ENCODE data around the gene F10.
"Not testable (repeated sequence)": the region's sequence is repeated elsewhere in the genome, so short reads cannot be mapped to it uniquely, and the experiment has no call there.

Gene F10

DNA sequence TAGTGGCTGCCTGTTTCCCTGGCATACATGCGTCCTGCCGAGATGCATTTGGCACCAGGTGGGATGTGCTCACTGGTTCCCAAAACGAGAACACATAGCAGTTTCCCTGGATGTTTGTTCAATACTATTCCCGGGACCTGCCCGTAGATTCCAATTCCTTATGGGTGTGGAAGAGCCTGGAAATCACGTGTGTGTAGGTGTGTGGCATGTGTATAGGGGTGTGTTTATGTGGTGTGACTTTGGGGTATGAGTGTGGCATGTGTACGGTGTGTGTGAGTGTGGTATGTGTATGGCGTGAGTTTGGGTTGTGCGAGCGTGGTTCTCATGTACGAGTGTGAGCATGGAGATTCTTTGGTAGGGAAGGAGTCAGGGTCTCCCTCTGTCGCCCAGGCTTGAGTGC is 19.9 kb upstream of the F10 start:
- FAIRE-seq, result no peak

- FAIRE-seq, result no peak
Observed at GRCh38 chr13:113103646-113104045, 19.0 kb upstream of the F10 start.

- FAIRE-seq, result no peak
Observed at GRCh38 chr13:113105032-113105920, 17.3 kb upstream of the F10 start, which contains the start of gene F7. Gene F7, plus strand, starts transcription at chr13:113105791. Its CDS starts 51 bp downstream, at chr13:113105842.

GRCh38 chr13:113105921-113106452 is 16.6 kb upstream of the F10 start:
- FAIRE-seq, result no peak

GRCh38 chr13:113106711-113107351 is 15.8 kb upstream of the F10 start:
- no peak for FAIRE-seq

DNA sequence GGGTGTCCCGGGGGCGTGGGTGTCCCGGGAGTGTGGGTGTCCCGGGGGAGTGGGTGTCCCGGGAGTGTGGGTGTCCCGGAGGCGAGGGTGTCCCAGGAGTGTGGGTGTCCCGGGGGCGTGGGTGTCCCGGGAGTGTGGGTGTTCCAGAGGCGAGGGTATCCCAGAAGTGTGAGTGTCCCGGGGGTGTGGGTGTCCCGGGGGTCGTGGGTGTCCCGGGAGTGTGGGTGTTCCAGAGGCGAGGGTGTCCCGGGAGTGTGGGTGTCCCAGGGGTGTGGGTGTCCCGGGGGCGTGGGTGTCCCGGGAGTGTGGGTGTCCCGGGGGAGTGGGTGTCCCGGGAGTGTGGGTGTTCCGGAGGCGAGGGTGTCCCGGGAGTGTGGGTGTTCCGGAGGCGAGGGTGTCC is 14.1 kb upstream of the F10 start:
- not testable (repeated sequence) for FAIRE-seq

DNA sequence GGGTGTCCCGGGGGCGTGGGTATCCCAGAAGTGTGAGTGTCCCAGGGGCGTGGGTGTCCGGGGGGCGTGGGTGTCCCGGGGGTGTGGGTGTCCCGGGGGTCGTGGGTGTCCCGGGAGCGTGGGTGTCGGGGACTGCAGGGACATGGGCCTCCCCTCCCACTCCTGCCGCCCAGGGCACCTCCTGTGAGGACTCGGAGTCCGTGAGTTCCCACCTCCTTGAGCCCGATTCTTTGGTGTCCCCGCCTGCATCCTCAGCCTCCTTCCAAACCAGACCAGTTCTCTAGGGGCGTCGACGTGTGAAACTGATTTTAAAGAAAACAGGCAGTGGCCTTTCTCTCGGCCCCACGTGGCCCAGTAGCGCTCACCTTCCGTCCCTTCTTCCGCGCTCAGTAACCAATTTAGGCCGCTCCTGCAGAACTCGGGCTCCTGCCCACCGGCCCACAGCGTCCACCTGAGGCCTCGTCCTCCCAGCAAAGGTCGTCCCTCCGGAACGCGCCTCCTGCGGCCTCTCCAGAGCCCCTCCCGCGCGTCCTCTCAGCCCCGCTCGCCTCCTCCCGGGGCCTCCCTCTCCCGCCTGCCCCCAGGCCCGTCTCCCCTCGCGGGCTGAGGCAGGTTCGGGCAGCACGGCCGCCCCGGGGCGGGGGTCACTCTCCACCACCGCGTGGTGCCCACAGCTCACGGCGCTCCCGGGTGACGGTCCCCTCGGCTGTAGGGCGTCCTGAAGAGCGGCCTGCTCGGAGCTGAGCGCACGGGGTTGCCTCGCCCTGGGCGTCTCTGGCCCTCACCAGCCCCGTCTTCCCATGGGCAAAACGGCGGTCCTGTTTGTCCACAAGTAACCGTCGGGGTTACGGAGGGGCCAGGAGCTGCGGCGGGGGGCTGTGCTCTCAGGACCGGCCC is 13.2 kb upstream of the F10 start:
- no peak for FAIRE-seq

GRCh38 chr13:113110048-113110851 is 12.3 kb upstream of the F10 start:
- no peak for FAIRE-seq

GRCh38 chr13:113110852-113111315 is 11.7 kb upstream of the F10 start:
- no peak for FAIRE-seq

DNA sequence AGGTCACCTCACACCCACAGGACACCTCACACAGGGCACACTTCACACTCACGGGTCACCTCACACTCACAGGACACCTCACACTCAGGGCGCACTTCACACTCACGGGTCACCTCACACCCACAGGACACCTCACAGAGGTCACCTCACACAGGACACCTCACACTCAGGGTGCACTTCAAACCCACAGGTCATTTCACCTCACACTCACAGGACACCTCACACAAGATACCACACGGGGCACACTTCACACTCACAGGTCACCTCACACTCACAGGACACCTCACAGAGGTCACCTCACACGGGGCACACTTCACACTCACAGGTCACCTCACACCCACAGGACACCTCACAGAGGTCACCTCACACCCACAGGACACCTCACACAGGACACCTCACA is 10.8 kb upstream of the F10 start:
- FAIRE-seq, result not testable (repeated sequence)

GRCh38 chr13:113112475-113112874 is 10.1 kb upstream of the F10 start:
- not testable (repeated sequence) for FAIRE-seq

DNA sequence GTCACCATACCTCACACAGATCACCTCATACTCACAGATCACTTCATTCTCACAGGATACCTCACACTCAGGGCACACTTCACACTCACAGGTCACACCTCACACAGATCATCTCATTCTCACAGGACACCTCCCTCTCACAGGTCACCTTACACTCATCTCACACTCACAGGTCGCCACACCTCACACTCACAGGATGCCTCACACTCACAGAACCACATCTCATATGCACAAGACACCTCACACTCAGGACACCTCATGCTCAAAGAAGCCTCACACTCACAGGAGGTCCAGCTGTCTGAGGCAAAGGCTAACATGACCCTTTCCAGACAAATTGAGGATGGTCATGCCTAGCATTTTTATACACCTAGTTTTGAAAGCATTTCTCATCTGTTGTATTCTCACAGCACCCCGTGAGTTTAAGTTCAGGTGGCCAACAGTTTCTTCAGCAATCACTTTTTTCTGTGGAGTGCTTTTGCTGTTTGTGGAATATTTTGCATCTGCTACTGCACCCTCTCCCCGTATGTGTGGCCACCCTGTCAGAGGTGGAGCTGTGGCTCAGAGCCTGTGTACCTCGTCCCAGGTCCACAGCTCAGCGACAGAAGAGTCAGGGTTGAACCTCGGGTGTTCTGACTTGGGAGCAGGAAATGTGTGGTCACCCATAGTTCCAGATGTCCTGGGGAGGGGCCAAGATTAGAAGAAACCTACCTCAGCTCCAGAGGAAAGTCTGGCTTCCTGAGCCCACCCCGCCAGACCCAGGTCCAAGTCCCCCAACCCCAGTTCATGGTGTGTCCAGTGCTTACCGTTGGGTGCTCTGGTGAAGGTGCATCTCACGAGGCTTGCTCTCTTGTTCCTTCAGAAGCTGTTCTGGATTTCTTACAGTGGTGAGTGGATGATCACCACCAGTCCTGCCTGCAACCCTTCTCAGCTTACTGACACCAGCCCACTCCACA is 9.4 kb upstream of the F10 start:
- no peak for FAIRE-seq

GRCh38 chr13:113113846-113114271 is 8.7 kb upstream of the F10 start:
- FAIRE-seq, result no peak

DNA sequence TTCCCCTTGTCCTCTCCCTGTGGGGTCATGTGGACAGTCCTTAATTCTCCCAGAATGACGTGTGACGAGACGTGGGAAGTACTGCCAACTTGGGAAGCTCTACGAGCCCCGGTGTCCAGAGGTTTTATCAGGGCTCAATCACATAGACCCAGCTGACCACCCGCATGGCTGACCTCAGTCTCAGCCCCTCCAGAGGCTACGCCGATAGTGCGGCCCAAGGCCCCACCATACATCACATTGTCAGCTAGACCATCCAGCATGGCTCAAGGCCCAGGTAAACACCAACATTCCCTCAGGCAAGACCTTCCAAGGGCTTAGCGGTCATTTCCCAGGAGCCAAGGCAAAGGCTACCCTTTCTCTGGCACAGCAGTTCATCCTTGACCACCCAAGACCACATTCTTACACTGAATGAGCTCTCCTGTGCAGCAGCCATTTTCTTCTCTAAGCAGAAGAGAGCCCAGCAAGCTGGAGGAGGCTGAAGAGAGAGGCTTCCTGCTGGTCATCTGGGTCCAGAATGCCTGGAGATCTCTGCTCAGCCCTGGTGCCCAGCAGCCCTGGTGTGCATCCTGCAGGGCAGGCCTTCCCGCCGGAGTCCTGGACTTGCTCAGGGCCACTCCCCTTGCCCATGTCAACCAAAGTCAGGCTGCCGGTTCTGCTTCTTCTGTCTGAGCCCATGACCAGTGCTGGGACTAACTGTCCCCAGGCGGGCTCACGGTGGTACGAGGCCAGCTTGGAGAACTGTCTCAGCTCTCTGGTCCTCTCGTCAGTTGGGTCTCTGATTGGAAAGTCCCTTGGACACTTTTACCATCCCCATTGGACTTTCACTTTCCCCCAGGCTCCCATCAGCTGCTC is 7.9 kb upstream of the F10 start:
- no peak for FAIRE-seq

- no peak for FAIRE-seq
Observed at GRCh38 chr13:113115363-113116205, 7.0 kb upstream of the F10 start.

- no peak for FAIRE-seq
Observed at GRCh38 chr13:113116206-113116800, 6.3 kb upstream of the F10 start.

DNA sequence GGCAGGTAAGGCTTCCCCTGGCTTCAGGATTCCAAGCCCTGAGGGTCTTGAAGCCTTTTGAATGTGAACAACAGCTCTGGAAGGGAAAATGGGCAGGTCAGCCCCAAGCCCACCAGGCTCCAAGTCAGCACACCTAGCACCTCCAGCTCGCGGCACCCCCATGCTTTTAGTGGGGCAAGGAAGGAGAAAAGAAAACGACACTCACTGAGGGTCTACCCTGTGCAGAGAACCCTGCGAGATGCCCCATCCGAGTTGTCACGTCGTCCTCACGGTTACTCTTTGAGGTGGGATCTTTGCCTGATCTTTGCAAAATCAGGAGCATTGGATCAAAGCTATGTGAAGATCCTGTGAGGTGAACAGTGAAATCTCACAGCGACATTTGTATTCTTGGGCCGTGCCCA is 5.7 kb upstream of the F10 start:
- no peak for FAIRE-seq

GRCh38 chr13:113117335-113117872 is 5.2 kb upstream of the F10 start:
- FAIRE-seq, result no peak

All from A204.1 (cell line).